ENCODE data around the gene MYPN.

The MYPN gene

GRCh38 chr10:68137171-68137570 lies 27.9 kb downstream of the MYPN start:
- peaks cover 0 to 10% (median 0%) of the 10 kb centered on the region in 10 experiments; a peak in 2 of 20 replicates for H3K4me1 ChIP-seq
- no peak overlapping the region for H3K4me2 ChIP-seq
- TF ChIP-seq Cebpa-rat (IDR thresholded peaks at IDR 0.05) = no peak
- no peaks in the 10 kb centered on the region for H4K20me1 ChIP-seq
- H3K9ac ChIP-seq = no peak overlapping the region
- H3K9me3 ChIP-seq (replicated peaks in 1 of 11) = no peaks in the 10 kb centered on the region
- H3K4me3 ChIP-seq = no peak overlapping the region
- no peaks in the 10 kb centered on the region for H3K36me3 ChIP-seq
- no peak overlapping the region for H3K27ac ChIP-seq
- H3K27me3 ChIP-seq = no peaks in the 10 kb centered on the region

GRCh38 chr10:68138526-68138925 lies 29.2 kb downstream of the MYPN start:
- peaks cover 0 to 10% (median 0%) of the 10 kb centered on the region in 10 experiments; a peak in 2 of 20 replicates for H3K4me1 ChIP-seq
- no peak overlapping the region for H3K4me2 ChIP-seq
- H3K36me3 ChIP-seq = no peaks in the 10 kb centered on the region
- H3K27ac ChIP-seq = no peak overlapping the region
- TF ChIP-seq Cebpa-rat (IDR thresholded peaks at IDR 0.05) = no peak
- H3K27me3 ChIP-seq = no peaks in the 10 kb centered on the region
- H3K4me3 ChIP-seq = no peak overlapping the region
- H3K9me3 ChIP-seq (replicated peaks in 1 of 11) = no peaks in the 10 kb centered on the region
- no peak overlapping the region for H3K9ac ChIP-seq
- no peaks in the 10 kb centered on the region for H4K20me1 ChIP-seq

- no peak overlapping the region for H3K4me3 ChIP-seq
- no peaks in the 10 kb centered on the region for H3K36me3 ChIP-seq
- no peaks in the 10 kb centered on the region for H4K20me1 ChIP-seq
- H3K9ac ChIP-seq = no peak overlapping the region
- H3K4me2 ChIP-seq = no peak overlapping the region
- H3K27me3 ChIP-seq = no peaks in the 10 kb centered on the region
- no peak for TF ChIP-seq Cebpa-rat (IDR thresholded peaks at IDR 0.05)
- H3K9me3 ChIP-seq (replicated peaks in 1 of 11) = no peaks in the 10 kb centered on the region
- no peak overlapping the region for H3K27ac ChIP-seq
- peaks cover 0 to 10% (median 0%) of the 10 kb centered on the region in 10 experiments; a peak in 2 of 20 replicates for H3K4me1 ChIP-seq
Observed at GRCh38 chr10:68139448-68140272, 30.4 kb downstream of the MYPN start.

- H3K27me3 ChIP-seq = no peaks in the 10 kb centered on the region
- TF ChIP-seq Cebpa-rat (IDR thresholded peaks at IDR 0.05) = no peak
- no peaks in the 10 kb centered on the region for H4K20me1 ChIP-seq
- H3K4me2 ChIP-seq = no peak overlapping the region
- no peak overlapping the region for H3K4me3 ChIP-seq
- H3K9me3 ChIP-seq (replicated peaks in 1 of 11) = no peaks in the 10 kb centered on the region
- H3K36me3 ChIP-seq = no peaks in the 10 kb centered on the region
- peaks cover 0 to 10% (median 0%) of the 10 kb centered on the region in 10 experiments; a peak in 2 of 20 replicates for H3K4me1 ChIP-seq
- H3K27ac ChIP-seq = no peak overlapping the region
- no peak overlapping the region for H3K9ac ChIP-seq
Observed at GRCh38 chr10:68142761-68143160, 33.5 kb downstream of the MYPN start.

GRCh38 chr10:68144709-68145108 lies 35.4 kb downstream of the MYPN start:
- no peaks in the 10 kb centered on the region for H3K9me3 ChIP-seq (replicated peaks in 1 of 11)
- no peaks in the 10 kb centered on the region for H3K27me3 ChIP-seq
- no peak for TF ChIP-seq Cebpa-rat (IDR thresholded peaks at IDR 0.05)
- no peak overlapping the region for H3K27ac ChIP-seq
- H3K9ac ChIP-seq = no peak overlapping the region
- no peaks in the 10 kb centered on the region for H3K36me3 ChIP-seq
- H3K4me2 ChIP-seq = no peak overlapping the region
- H3K4me1 ChIP-seq = no peaks in the 10 kb centered on the region
- H3K4me3 ChIP-seq = no peak overlapping the region
- no peaks in the 10 kb centered on the region for H4K20me1 ChIP-seq

GRCh38 chr10:68145705-68146104 lies 36.4 kb downstream of the MYPN start:
- no peak overlapping the region for H3K4me2 ChIP-seq
- no peak overlapping the region for H3K9ac ChIP-seq
- H3K27ac ChIP-seq = no peak overlapping the region
- no peak overlapping the region for H3K4me3 ChIP-seq
- H4K20me1 ChIP-seq = no peaks in the 10 kb centered on the region
- no peaks in the 10 kb centered on the region for H3K27me3 ChIP-seq
- no peaks in the 10 kb centered on the region for H3K4me1 ChIP-seq
- H3K9me3 ChIP-seq (replicated peaks in 1 of 11) = no peaks in the 10 kb centered on the region
- H3K36me3 ChIP-seq = no peaks in the 10 kb centered on the region
- TF ChIP-seq Cebpa-rat (IDR thresholded peaks at IDR 0.05) = no peak

GRCh38 chr10:68146133-68146532 lies 36.8 kb downstream of the MYPN start:
- no peaks in the 10 kb centered on the region for H3K9me3 ChIP-seq (replicated peaks in 1 of 11)
- no peaks in the 10 kb centered on the region for H3K36me3 ChIP-seq
- H3K27ac ChIP-seq = no peak overlapping the region
- no peak for TF ChIP-seq Cebpa-rat (IDR thresholded peaks at IDR 0.05)
- H4K20me1 ChIP-seq = no peaks in the 10 kb centered on the region
- H3K27me3 ChIP-seq = no peaks in the 10 kb centered on the region
- no peak overlapping the region for H3K9ac ChIP-seq
- no peaks in the 10 kb centered on the region for H3K4me1 ChIP-seq
- H3K4me2 ChIP-seq = no peak overlapping the region
- no peak overlapping the region for H3K4me3 ChIP-seq

GRCh38 chr10:68151453-68151852 lies 42.2 kb downstream of the MYPN start:
- H3K27ac ChIP-seq = no peak overlapping the region
- H3K27me3 ChIP-seq = no peaks in the 10 kb centered on the region
- H4K20me1 ChIP-seq = no peaks in the 10 kb centered on the region
- H3K36me3 ChIP-seq = no peaks in the 10 kb centered on the region
- no peak overlapping the region for H3K4me2 ChIP-seq
- TF ChIP-seq Cebpa-rat (IDR thresholded peaks at IDR 0.05) = no peak
- H3K4me1 ChIP-seq = peaks cover 7 to 38% (median 12%) of the 10 kb centered on the region in 10 experiments; a peak in 16 of 20 replicates
- H3K9ac ChIP-seq = no peak overlapping the region
- H3K4me3 ChIP-seq = no peak overlapping the region
- H3K9me3 ChIP-seq (replicated peaks in 1 of 11) = no peaks in the 10 kb centered on the region

- Histone ChIP-seq H3K27me3 (no peaks in the 10 kb centered on the region), H3K9me3 (replicated peaks in 1 of 11) (no peaks in the 10 kb centered on the region), H3K36me3 (no peaks in the 10 kb centered on the region), H3K4me2 (peak overlapping the region in 8 of 11 experiments; percentile 3 to 87 (median 18); a peak in 9 of 22 replicates), H3K4me3 (peak overlapping the region in 1 of 10 experiments; percentile 23; a peak in 1 of 20 replicates), H3K27ac (peak overlapping the region in 4 of 11 experiments; percentile 22 to 84 (median 69); a peak in 7 of 22 replicates), H3K9ac (peak overlapping the region in 3 of 11 experiments; percentile 28 to 65 (median 32); a peak in 4 of 22 replicates), H4K20me1 (no peaks in the 10 kb centered on the region), H3K4me1 (peaks cover 7 to 38% (median 12%) of the 10 kb centered on the region in 10 experiments; a peak in 16 of 20 replicates)
- no peak for TF ChIP-seq Cebpa-rat (IDR thresholded peaks at IDR 0.05)
Observed at GRCh38 chr10:68153473-68154210, 44.4 kb downstream of the MYPN start.
